ENCODE data around the gene KCNJ6. TPM values are rescaled to one million over a fixed set of nuclear protein-coding genes. Genes with fewer than 3 reads are reported as not detected.

The KCNJ6 gene
- total and polyA plus RNA-seq, 9 of the 15 experiments (the other 6 are each of a cell fraction or from before 2014, with no cell fraction given), result 0.06 to 0.21 (median 0.13) TPM; not detected in 1

DNA sequence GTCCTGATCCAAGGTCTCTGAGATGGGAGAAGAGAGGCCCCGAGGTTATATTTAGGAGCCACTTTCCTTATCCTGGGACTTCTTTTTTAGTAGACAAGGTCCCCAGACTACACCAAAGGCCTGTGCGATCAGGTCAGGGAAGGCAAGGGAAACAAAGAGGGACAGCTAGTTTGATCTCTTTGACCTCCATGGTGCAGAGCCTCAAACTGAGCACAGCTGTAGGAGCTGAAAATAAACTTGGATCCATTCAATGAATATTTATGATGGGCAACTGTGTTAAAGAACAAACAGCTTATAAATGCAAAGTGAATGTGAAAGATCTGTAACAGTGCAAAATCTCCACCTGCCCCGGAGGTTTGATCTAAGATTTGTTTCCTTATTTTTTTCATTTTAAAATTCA, 293.1 kb downstream of the KCNJ6 start:
- DNase-seq (ENCODE audit: extremely low read depth in 1 of 4, low spot score in 3 of 4) (no peak), FAIRE-seq (no peak), ATAC-seq (no peak)
- H4K20me1 ChIP-seq (replicated peaks; ENCODE audit: control insufficient read depth, insufficient read depth, low read length), result no peaks in the 10 kb centered on the region
- ChIA-PET CTCF (ENCODE audit: low intra/inter-chr PET ratio) (no interaction called here), POLR2A (no interaction called here)
- H3K4me1 ChIP-seq (replicated peaks in 1 of 2; ENCODE audit: control insufficient read depth in 2 of 2, insufficient read depth in 2 of 2, low read length in 2 of 2), result peaks cover 0 to 6% of the 10 kb centered on the region in 2 experiments; a peak in 3 of 5 replicates
- no peak overlapping the region for H3K27ac ChIP-seq (ENCODE audit: extremely low read depth, low read depth, low read length)
- TF ChIP-seq NKRF (IDR thresholded peaks at IDR 0.05; ENCODE audit: borderline replicate concordance) (no peak), CSDE1 (IDR thresholded peaks at IDR 0.05) (no peak), NFIC (IDR thresholded peaks at IDR 0.05) (no peak)
- no peak overlapping the region for H3K4me3 ChIP-seq
- WGBS (ENCODE audit: insufficient coverage, low coverage, missing lambda C conversion rate), result 13% methylated on average over 3 of the region's 3 CpGs
- intact Hi-C loops (cut with micrococcal nuclease), result no loop called here
- H3K9me1 ChIP-seq (ENCODE audit: control insufficient read depth, insufficient read depth, low read length), result no peaks in the 10 kb centered on the region
- no peak overlapping the region for H3K4me2 ChIP-seq (ENCODE audit: insufficient read depth, low read length)
- no peak overlapping the region for H3K9ac ChIP-seq (ENCODE audit: insufficient read depth in 1 of 2, low read depth in 2 of 2, low read length in 2 of 2)
- no TSS peak for BruUV-seq (replicated peaks)
- no peaks in the 10 kb centered on the region for H3K36me3 ChIP-seq (ENCODE audit: control insufficient read depth, insufficient read depth, low read length)
- H3K79me2 ChIP-seq (ENCODE audit: control insufficient read depth, insufficient read depth, low read length), result no peaks in the 10 kb centered on the region
- H3K27me3 ChIP-seq (ENCODE audit: control insufficient read depth in 2 of 2, insufficient read depth in 2 of 2, low read length in 2 of 2), result peaks cover 11 to 12% of the 10 kb centered on the region in 2 experiments
- no peak overlapping the region for H2AFZ ChIP-seq (ENCODE audit: low read depth, low read length)
- 0 out of 2 replicates have a peak, but pooled peaks cover 2% of the 10 kb centered on the region for H3K9me3 ChIP-seq (replicated peaks; ENCODE audit: control insufficient read depth, insufficient read depth, low read depth, low read length)
- in situ Hi-C loops (cut with MboI), result no loop called here

DNA sequence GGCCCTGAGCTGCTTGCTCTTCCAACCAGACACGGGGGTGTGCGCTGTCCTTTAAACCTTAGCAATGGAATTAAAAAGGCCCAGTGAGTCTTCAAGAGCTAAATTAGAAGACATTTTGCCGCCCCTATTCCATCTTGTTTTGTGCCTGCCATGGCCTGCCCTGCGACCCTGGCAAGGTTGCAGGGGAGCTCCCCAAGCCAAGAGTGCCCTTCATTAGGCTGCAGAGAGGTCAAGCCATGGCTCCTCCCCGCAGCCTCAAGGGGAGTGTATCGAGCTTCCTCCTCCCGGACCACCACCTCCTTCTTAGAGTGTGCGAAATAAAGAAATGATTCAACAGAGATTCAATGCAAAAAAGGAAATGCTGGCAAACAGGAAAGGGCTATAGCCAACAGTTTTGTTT, 293.5 kb downstream of the KCNJ6 start:
- WGBS (ENCODE audit: insufficient coverage, low coverage, missing lambda C conversion rate), result 7% methylated on average over 8 of the region's 8 CpGs
- Histone ChIP-seq H3K4me1 (replicated peaks in 1 of 2; ENCODE audit: control insufficient read depth in 2 of 2, insufficient read depth in 2 of 2, low read length in 2 of 2) (peaks cover 0 to 6% of the 10 kb centered on the region in 2 experiments; a peak in 3 of 5 replicates), H3K79me2 (ENCODE audit: control insufficient read depth, insufficient read depth, low read length) (no peaks in the 10 kb centered on the region), H3K27ac (ENCODE audit: extremely low read depth, low read depth, low read length) (no peak overlapping the region), H3K4me2 (ENCODE audit: insufficient read depth, low read length) (no peak overlapping the region), H3K4me3 (no peak overlapping the region), H3K27me3 (ENCODE audit: control insufficient read depth in 2 of 2, insufficient read depth in 2 of 2, low read length in 2 of 2) (peaks cover 15 to 16% of the 10 kb centered on the region in 2 experiments), H3K36me3 (ENCODE audit: control insufficient read depth, insufficient read depth, low read length) (no peaks in the 10 kb centered on the region), H2AFZ (ENCODE audit: low read depth, low read length) (0 out of 2 replicates have a peak overlapping the region, but pooled peaks have one; percentile 15), H3K9me3 (replicated peaks; ENCODE audit: control insufficient read depth, insufficient read depth, low read depth, low read length) (0 out of 2 replicates have a peak, but pooled peaks cover 2% of the 10 kb centered on the region), H3K9me1 (ENCODE audit: control insufficient read depth, insufficient read depth, low read length) (no peaks in the 10 kb centered on the region), H4K20me1 (replicated peaks; ENCODE audit: control insufficient read depth, insufficient read depth, low read length) (no peaks in the 10 kb centered on the region), H3K9ac (ENCODE audit: insufficient read depth in 1 of 2, low read depth in 2 of 2, low read length in 2 of 2) (no peak overlapping the region)
- intact Hi-C loops (cut with micrococcal nuclease) (no loop called here), in situ Hi-C loops (cut with MboI) (no loop called here)
- POLR2A ChIA-PET, result no interaction called here
- DNase-seq (ENCODE audit: extremely low read depth in 1 of 4, low spot score in 3 of 4) (no peak), FAIRE-seq (no peak), ATAC-seq (no peak; the same call in 2 of the 3 replicates)
- no TSS peak for BruUV-seq (replicated peaks)
- TF ChIP-seq POU5F1 (IDR thresholded peaks at IDR 0.05; ENCODE audit: borderline replicate concordance, low read depth, low read length, partially characterized antibody), result no peak
- CTCF ChIA-PET (ENCODE audit: low intra/inter-chr PET ratio), result no interaction called here

Measured in K562 (cell line).